Coronary artery (tissue), 2 donors: ENCODE results near the gene RPL3.
"Not testable (repeated sequence)": the region's sequence is repeated elsewhere in the genome, so short reads cannot be mapped to it uniquely, and the experiment has no call there.

Experiments used
- DNase-seq: peaks from one replicate; pipeline ENCODE4 v3.0.0-alpha.2; 2017; ENCODE audit warnings: low spot score
- H3K27ac ChIP-seq, 2 donors: fragments of 200-600 bp; sonication (generic); one replicate each; pipeline ENCODE4 v1.5.1; 2016 to 2019
- H3K4me3 ChIP-seq: fragments of 200-600 bp; sonication (generic); 2 replicates; pipeline ENCODE4 v1.5.1; 2016; ENCODE audit warnings: mild to moderate bottlenecking, moderate library complexity
- TF ChIP-seq, protein P1 (sequence below): fragments of 200-600 bp; sonication (generic); IDR thresholded peaks from one replicate; pipeline ENCODE4 v1.5.1; 2019; ENCODE audit warnings: antibody characterized with exemption

The RPL3 gene

DNA sequence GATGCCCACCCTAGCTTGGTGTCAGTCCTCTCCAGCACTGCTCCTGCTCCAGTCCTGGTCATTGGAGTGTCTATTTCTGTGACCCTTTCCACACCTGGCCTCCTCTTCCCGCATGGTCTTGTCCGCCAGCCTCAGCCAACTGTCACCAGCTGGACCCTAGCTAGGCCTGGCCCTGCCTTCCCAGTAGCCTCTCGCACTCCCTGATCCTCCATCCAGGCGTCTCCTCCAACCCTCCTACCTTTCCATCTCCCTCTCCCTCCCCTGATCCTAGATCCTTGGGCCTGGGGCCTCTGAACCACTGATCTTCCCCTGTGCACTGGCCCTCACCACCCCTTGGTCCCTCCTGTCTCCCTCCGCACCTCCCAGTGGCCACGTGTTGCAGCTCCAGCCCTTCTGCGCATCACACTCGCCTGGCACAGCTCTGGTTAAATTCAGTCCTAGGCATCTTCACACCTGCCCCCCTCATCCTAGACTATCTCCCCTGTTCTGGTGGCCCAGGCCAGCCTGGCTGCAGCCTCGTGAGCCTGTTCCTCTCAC is 40.3 kb upstream of the RPL3 start:
- DNase-seq = no peak
- H3K4me3 ChIP-seq = no peak overlapping the region
- H3K27ac ChIP-seq = no peak overlapping the region
- TF ChIP-seq, protein P1, sequence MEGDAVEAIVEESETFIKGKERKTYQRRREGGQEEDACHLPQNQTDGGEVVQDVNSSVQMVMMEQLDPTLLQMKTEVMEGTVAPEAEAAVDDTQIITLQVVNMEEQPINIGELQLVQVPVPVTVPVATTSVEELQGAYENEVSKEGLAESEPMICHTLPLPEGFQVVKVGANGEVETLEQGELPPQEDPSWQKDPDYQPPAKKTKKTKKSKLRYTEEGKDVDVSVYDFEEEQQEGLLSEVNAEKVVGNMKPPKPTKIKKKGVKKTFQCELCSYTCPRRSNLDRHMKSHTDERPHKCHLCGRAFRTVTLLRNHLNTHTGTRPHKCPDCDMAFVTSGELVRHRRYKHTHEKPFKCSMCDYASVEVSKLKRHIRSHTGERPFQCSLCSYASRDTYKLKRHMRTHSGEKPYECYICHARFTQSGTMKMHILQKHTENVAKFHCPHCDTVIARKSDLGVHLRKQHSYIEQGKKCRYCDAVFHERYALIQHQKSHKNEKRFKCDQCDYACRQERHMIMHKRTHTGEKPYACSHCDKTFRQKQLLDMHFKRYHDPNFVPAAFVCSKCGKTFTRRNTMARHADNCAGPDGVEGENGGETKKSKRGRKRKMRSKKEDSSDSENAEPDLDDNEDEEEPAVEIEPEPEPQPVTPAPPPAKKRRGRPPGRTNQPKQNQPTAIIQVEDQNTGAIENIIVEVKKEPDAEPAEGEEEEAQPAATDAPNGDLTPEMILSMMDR = no peak

DNA sequence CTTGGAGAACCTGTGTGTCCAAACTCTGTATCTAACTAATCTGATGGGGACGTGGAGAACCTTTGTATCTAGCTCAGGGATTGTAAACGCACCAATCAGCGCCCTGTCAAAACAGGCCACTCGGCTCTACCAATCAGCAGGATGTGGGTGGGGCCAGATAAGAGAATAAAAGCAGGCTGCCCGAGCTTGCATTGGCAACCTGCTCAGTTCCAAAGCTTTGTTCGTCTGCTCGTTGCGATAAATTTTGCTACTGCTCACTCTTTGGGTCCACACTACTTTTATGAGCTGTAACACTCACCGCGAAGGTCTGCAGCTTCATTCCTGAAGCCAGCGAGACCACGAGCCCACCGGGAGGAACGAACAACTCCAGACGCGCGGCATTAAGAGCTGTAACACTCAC is 38.8 kb upstream of the RPL3 start:
- not testable (repeated sequence) for H3K4me3 ChIP-seq, H3K27ac ChIP-seq, DNase-seq

DNA sequence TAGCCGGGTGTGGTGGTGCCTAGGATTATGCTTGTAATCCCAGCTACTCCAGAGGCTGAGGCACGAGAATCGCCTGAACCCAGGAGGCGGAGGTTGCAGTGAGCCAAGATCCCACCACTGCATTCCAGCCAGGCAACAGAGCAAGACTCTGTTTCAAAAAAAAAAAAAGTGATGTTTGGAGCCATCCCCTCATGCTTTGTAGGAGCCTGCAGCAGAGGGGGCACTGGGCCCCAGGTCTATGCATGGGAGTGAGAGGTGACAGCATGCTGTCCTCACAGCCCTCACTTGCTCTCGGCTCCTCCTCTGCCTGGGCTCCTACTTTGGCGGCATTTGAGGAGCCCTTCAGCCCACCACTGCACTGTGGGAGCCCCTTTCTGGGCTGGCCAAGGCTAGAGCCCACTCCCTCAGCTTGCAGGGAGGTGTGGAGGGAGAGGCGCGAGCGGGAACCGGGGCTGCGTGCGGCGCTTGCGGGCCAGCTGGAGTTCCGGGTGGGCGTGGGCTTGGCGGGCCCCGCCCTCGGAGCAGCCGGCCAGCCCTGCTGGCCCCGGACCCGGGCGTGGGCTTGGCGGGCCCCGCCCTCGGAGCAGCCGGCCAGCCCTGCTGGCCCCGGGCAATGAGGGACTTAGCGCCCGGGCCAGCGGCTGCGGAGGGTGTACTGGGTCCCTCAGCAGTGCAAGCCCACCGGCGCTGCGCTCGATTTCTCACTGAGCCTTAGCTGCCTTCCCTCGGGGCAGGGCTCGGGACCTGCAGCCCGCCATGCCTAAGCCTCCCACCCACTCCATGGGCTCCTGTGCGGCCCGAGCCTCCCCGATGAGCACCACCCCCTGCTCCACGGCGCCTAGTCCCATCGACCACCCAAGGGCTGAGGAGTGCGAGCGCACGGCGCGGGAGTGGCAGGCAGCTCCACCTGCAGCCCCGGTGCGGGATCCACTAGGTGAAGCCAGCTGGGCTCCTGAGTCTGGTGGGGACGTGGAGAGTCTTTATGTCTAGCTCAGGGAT is 38.0 kb upstream of the RPL3 start:
- not testable (repeated sequence) for H3K4me3 ChIP-seq, H3K27ac ChIP-seq, DNase-seq

- DNase-seq = no peak
- TF ChIP-seq, protein P1 = no peak
- Histone ChIP-seq H3K27ac (no peak overlapping the region), H3K4me3 (no peak overlapping the region)
Measured at GRCh38 chr22:39356464-39356863, 37.0 kb upstream of the RPL3 start.

DNA sequence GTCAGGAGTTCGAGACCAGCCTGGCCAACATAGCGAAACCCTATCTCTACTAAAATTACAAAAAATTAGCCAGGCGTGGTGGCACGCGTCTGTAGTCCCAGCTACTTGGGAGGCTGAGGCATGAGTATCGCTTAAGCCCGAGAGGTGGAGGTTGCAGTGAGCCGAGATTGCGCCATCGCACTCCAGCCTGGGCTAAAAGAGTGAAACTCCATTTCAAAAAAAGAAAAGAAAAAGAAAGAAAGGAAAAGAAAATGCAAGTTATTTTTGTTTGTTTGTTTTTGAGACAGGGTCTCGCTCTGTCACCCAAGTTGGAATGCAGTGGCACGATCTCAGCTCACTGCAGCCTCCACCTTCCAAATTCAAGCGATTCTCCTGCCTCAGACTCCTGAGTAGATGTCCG is 36.4 kb upstream of the RPL3 start:
- not testable (repeated sequence) for H3K27ac ChIP-seq, DNase-seq, H3K4me3 ChIP-seq

- H3K27ac ChIP-seq = no peak overlapping the region
- no peak for DNase-seq
- H3K4me3 ChIP-seq = no peak overlapping the region
- TF ChIP-seq, protein P1 = no peak
Measured at GRCh38 chr22:39355080-39355479, 35.7 kb upstream of the RPL3 start.

GRCh38 chr22:39353346-39353745 is 33.9 kb upstream of the RPL3 start:
- TF ChIP-seq, protein P1 = no peak
- no peak overlapping the region for H3K4me3 ChIP-seq
- no peak overlapping the region for H3K27ac ChIP-seq
- DNase-seq = no peak

- Histone ChIP-seq H3K27ac (no peak overlapping the region), H3K4me3 (no peak overlapping the region)
- DNase-seq = no peak
- TF ChIP-seq, protein P1 = no peak
Measured at GRCh38 chr22:39352306-39352891, 33.0 kb upstream of the RPL3 start.
